Natural killer cell (primary cell): ENCODE data around the gene DNAJC18. TPM values are rescaled to one million over a fixed set of nuclear protein-coding genes. Genes with fewer than 3 reads are reported as not detected.
"Not testable (repeated sequence)": the region's sequence is repeated elsewhere in the genome, so short reads cannot be mapped to it uniquely, and the experiment has no call there.

ENCODE experiments used
- ATAC-seq, 3 donors: fragments of 150-1000 bp in 2 of 3; fragments of 200-7000 bp in 1 of 3; cut with Tn5 transposase; 1 replicate in 1 of 3; 2 replicates in 2 of 3; pipeline ENCODE4 v1.10.0; 2021; ENCODE audit warnings: mild to moderate bottlenecking in 2 of 3, moderate library complexity in 2 of 3
- DNase-seq, 2 donors: peaks; one replicate each; pipeline versions ENCODE4 v3.0.0 to v3.0.0-alpha.2; 2013 to 2021; ENCODE audit warnings: mixed read lengths in 1 of 2
- H3K27ac ChIP-seq: one replicate; pipeline ENCODE4 v1.5.1; 2013; ENCODE audit warnings: mild to moderate bottlenecking, low read length
- H3K27me3 ChIP-seq: one replicate; pipeline ENCODE4 v1.6.1; 2013; ENCODE audit warnings: low read length; ENCODE audit not compliant: control insufficient read depth, insufficient read depth
- H3K36me3 ChIP-seq: one replicate; pipeline ENCODE4 v1.6.1; 2013; ENCODE audit warnings: low read length; ENCODE audit not compliant: control insufficient read depth, insufficient read depth
- H3K4me1 ChIP-seq: one replicate; pipeline ENCODE4 v1.6.1; 2013; ENCODE audit warnings: low read length; ENCODE audit not compliant: control insufficient read depth, insufficient read depth
- H3K4me3 ChIP-seq: one replicate; pipeline ENCODE4 v1.5.1; 2013; ENCODE audit warnings: low read length
- H3K9me3 ChIP-seq: one replicate; pipeline ENCODE4 v1.6.1; 2013; ENCODE audit warnings: low read length; ENCODE audit not compliant: control insufficient read depth, insufficient read depth
- H3K27ac Mint-ChIP-seq, 2 donors: one replicate each; pipeline ENCODE4 v1.8.0; 2022; ENCODE audit warnings: mild to moderate bottlenecking in 2 of 2, mixed read lengths in 2 of 2, moderate library complexity in 1 of 2
- H3K27me3 Mint-ChIP-seq, 2 donors: one replicate each; pipeline ENCODE4 v1.8.0; 2022; ENCODE audit warnings: low read depth in 2 of 2, mixed read lengths in 2 of 2
- H3K36me3 Mint-ChIP-seq: one replicate; pipeline ENCODE4 v1.8.0; 2022; ENCODE audit warnings: mixed read lengths
- H3K4me1 Mint-ChIP-seq, 2 donors: one replicate each; pipeline ENCODE4 v1.8.0; 2022; ENCODE audit warnings: mixed read lengths in 2 of 2
- H3K4me3 Mint-ChIP-seq: one replicate; pipeline ENCODE4 v1.8.0; 2022; ENCODE audit warnings: mild to moderate bottlenecking, moderate library complexity, mixed read lengths
- H3K9me3 Mint-ChIP-seq, 2 donors: one replicate each; pipeline ENCODE4 v1.8.0; 2022; ENCODE audit warnings: mixed read lengths in 2 of 2
- CTCF ChIP-seq: fragments of 200-600 bp; IDR thresholded peaks from one replicate; pipeline ENCODE4 v1.8.0; 2022; ENCODE audit warnings: antibody characterized with exemption
- WGBS: methylation state at CpG from one replicate; pipeline ENCODE4 v1.1.7; 2013; ENCODE audit warnings: missing lambda C conversion rate; ENCODE audit not compliant: insufficient coverage; 5-methylcytosine and 5-hydroxymethylcytosine counted together
- intact Hi-C: fragments of 100-400 bp; cut with micrococcal nuclease; formaldehyde crosslinking; loops from one replicate; pipeline ENCODE4 v1.14.2; 2022
- total RNA-seq, 4 donors: library from RNA; stranded (reverse); fragments of 120-200 nt in 1 of 4; gene quantifications; one replicate each; pipeline versions ENCODE4 v1.2.3 to v1.2.4, GENCODE V29; 2013 to 2022

Gene DNAJC18
- total RNA-seq, 3 donors from 2014 or later (not counting 1 experiment from before 2014, with no cell fraction given) = 2.9 to 4.9 (median 3.6) TPM

- Histone ChIP-seq H3K27me3 (no peaks in the 10 kb centered on the region), H3K36me3 (no peaks in the 10 kb centered on the region), H3K4me1 (peaks cover 5% of the 10 kb centered on the region), H3K9me3 (no peaks in the 10 kb centered on the region), H3K4me3 (no peak overlapping the region), H3K27ac (no peak overlapping the region)
- H3K36me3 Mint-ChIP-seq = no peaks in the 10 kb centered on the region
- no peak for TF ChIP-seq CTCF
- 85% methylated on average over 7 of the region's 7 CpGs for WGBS
- no peak overlapping the region for H3K4me3 Mint-ChIP-seq
- no peak overlapping the region for H3K27ac Mint-ChIP-seq
- no peak for ATAC-seq
- peaks cover 10 to 11% of the 10 kb centered on the region in 2 donors for H3K4me1 Mint-ChIP-seq
- no peaks in the 10 kb centered on the region for H3K27me3 Mint-ChIP-seq
- intact Hi-C loops = no loop called here
- no peaks in the 10 kb centered on the region for H3K9me3 Mint-ChIP-seq
- DNase-seq = no peak
Measured at GRCh38 chr5:139445325-139446170, 6.2 kb upstream of the DNAJC18 start.

GRCh38 chr5:139443831-139444453, 4.6 kb upstream of the DNAJC18 start:
- intact Hi-C loops = no loop called here
- no peaks in the 10 kb centered on the region for H3K9me3 ChIP-seq
- H3K27ac ChIP-seq = no peak overlapping the region
- no peak for TF ChIP-seq CTCF
- ATAC-seq = no peak
- Mint-ChIP-seq H3K4me1 (peaks cover 21% of the 10 kb centered on the region in 2 donors), H3K4me3 (no peak overlapping the region), H3K27me3 (no peaks in the 10 kb centered on the region), H3K9me3 (no peaks in the 10 kb centered on the region), H3K36me3 (no peaks in the 10 kb centered on the region), H3K27ac (no peak overlapping the region)
- H3K4me3 ChIP-seq = no peak overlapping the region
- peak in 1 of 2 donors; percentile 62 for DNase-seq
- H3K27me3 ChIP-seq = no peaks in the 10 kb centered on the region
- H3K4me1 ChIP-seq = peaks cover 9% of the 10 kb centered on the region
- no peaks in the 10 kb centered on the region for H3K36me3 ChIP-seq
- WGBS = 22% methylated on average over 2 of the region's 4 CpGs

GRCh38 chr5:139440416-139440815, 1.1 kb upstream of the DNAJC18 start:
- DNase-seq, H3K9me3 Mint-ChIP-seq, H3K27me3 ChIP-seq, H3K27me3 Mint-ChIP-seq, ATAC-seq, H3K36me3 Mint-ChIP-seq, H3K27ac ChIP-seq, intact Hi-C loops, H3K4me3 ChIP-seq, H3K36me3 ChIP-seq, H3K9me3 ChIP-seq: not testable (repeated sequence)
- Mint-ChIP-seq H3K4me1 (peaks cover 17 to 24% of the 10 kb centered on the region in 2 donors), H3K4me3 (peak overlapping the region; percentile 100), H3K27ac (peak overlapping the region; percentile 98 to 100)
- WGBS = 97% methylated on average over 17 of the region's 17 CpGs
- peaks cover 15% of the 10 kb centered on the region for H3K4me1 ChIP-seq

- 46% methylated on average over 8 of the region's 8 CpGs for WGBS
- H3K4me3 Mint-ChIP-seq = peak overlapping the region; percentile 100
- DNase-seq = no peak
Measured at GRCh38 chr5:139438707-139439012, 665 bp downstream of the DNAJC18 start.

More at GRCh38 chr5:139438707-139439012, 665 bp downstream of the DNAJC18 start:
- Histone ChIP-seq H3K4me1 (peaks cover 15% of the 10 kb centered on the region), H3K36me3 (no peaks in the 10 kb centered on the region), H3K27ac (peak overlapping the region; percentile 46), H3K27me3 (no peaks in the 10 kb centered on the region), H3K4me3 (peak overlapping the region; percentile 98), H3K9me3 (no peaks in the 10 kb centered on the region)
- peak overlapping the region; percentile 98 to 100 for H3K27ac Mint-ChIP-seq
- intact Hi-C loops = loop anchor here (2.0 kb wide), 1 partner anchor 44 kb away; the partner anchor contains the start of gene STING1
- no peak for ATAC-seq
- H3K9me3 Mint-ChIP-seq = no peaks in the 10 kb centered on the region
- no peaks in the 10 kb centered on the region for H3K27me3 Mint-ChIP-seq
- H3K4me1 Mint-ChIP-seq = peaks cover 17 to 20% of the 10 kb centered on the region in 2 donors
- H3K36me3 Mint-ChIP-seq = no peaks in the 10 kb centered on the region
- TF ChIP-seq CTCF = no peak
